ENCODE results near the gene CAND1. TPM values are rescaled to one million over a fixed set of nuclear protein-coding genes. Genes with fewer than 3 reads are reported as not detected.
"Not testable (repeated sequence)": the region's sequence is repeated elsewhere in the genome, so short reads cannot be mapped to it uniquely, and the experiment has no call there.

CAND1 gene
- total RNA-seq, 2 donors from 2014 or later, result 134 to 155 TPM

DNA sequence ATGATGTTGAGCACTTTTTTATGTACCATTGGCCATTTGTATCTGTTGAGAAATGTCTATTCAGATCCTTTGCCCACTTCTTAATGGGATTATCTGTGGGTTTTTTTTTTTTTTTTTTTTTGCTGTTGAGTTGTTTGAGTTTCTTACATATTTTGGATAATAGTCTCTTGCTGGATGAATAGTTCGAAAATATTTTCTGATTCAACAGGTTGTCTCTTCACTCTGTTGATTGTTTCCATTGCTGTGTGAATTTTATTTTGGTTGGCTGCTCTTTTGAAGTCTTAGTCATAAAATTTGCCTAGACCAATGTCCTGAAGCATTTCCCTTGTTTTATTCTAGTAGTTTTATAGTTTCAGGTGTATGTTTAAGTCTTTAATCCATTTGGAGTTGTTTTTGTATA, 64.5 kb downstream of the CAND1 start:
- DNase-seq, result no peak
- Histone ChIP-seq H3K4me1 (no peaks in the 10 kb centered on the region), H3K36me3 (no peaks in the 10 kb centered on the region), H3K27me3 (no peaks in the 10 kb centered on the region), H3K4me3 (no peak overlapping the region), H3K9me3 (no peaks in the 10 kb centered on the region), H3K27ac (no peak overlapping the region), H3K9ac (ENCODE audit: low read depth in 2 of 2, low read length in 2 of 2) (no peak overlapping the region)
- intact Hi-C loops (cut with DNase I), result no loop called here
- TF ChIP-seq, protein P1, sequence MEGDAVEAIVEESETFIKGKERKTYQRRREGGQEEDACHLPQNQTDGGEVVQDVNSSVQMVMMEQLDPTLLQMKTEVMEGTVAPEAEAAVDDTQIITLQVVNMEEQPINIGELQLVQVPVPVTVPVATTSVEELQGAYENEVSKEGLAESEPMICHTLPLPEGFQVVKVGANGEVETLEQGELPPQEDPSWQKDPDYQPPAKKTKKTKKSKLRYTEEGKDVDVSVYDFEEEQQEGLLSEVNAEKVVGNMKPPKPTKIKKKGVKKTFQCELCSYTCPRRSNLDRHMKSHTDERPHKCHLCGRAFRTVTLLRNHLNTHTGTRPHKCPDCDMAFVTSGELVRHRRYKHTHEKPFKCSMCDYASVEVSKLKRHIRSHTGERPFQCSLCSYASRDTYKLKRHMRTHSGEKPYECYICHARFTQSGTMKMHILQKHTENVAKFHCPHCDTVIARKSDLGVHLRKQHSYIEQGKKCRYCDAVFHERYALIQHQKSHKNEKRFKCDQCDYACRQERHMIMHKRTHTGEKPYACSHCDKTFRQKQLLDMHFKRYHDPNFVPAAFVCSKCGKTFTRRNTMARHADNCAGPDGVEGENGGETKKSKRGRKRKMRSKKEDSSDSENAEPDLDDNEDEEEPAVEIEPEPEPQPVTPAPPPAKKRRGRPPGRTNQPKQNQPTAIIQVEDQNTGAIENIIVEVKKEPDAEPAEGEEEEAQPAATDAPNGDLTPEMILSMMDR (IDR thresholded peaks at IDR 0.05), result no peak

DNA sequence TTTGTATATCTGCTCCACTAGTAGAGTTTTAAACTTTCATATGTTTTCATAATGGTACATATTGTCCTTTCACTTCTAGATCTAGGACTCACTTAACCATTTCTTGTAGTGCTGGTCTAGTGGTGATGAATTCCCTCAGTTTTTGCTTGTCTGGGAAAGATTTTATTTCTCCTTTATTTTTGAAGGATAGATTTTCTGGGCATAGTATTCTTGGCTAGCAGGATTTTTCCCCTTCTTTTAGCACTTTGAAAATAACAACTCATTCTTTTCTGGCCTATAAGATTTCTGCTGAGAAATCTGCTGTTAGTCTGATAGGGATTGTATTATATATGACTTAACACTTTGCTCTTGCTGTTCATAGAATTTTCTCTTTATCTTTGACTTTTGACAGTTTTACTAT, 69.3 kb downstream of the CAND1 start:
- H3K36me3 ChIP-seq, result no peaks in the 10 kb centered on the region
- H3K9ac ChIP-seq (ENCODE audit: low read depth in 2 of 2, low read length in 2 of 2), result no peak overlapping the region
- H3K4me3 ChIP-seq, result no peak overlapping the region
- DNase-seq, result no peak
- H3K27me3 ChIP-seq, result no peaks in the 10 kb centered on the region
- no peak overlapping the region for H3K27ac ChIP-seq
- intact Hi-C loops (cut with DNase I), result no loop called here
- TF ChIP-seq, protein P1 (IDR thresholded peaks at IDR 0.05), result no peak
- no peaks in the 10 kb centered on the region for H3K4me1 ChIP-seq
- no peaks in the 10 kb centered on the region for H3K9me3 ChIP-seq

DNA sequence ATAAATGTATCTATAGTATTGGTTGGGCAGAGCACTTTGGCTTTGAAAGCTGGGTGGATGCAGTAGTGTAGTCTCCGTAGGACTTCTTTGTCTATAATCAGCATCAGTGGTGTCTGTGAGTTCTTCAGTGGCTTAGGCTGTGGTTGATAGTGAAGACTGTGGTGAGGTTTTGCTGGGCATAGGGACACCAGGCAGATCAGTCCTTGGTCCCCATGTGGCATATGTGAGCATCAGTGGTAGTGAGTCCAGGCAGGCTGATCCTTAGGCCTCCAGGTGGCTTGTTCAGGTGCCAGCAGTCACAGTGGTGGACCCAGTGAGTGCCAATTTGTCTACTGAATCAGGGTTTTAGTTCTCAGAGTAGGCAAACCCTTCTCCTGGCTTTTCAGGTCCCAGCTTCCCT, 70.4 kb downstream of the CAND1 start:
- H3K9ac ChIP-seq (ENCODE audit: low read depth in 2 of 2, low read length in 2 of 2), result no peak overlapping the region
- H3K27ac ChIP-seq, result no peak overlapping the region
- intact Hi-C loops (cut with DNase I), result no loop called here
- TF ChIP-seq, protein P1 (IDR thresholded peaks at IDR 0.05), result no peak
- H3K27me3 ChIP-seq, result no peaks in the 10 kb centered on the region
- H3K9me3 ChIP-seq, result no peaks in the 10 kb centered on the region
- no peak for DNase-seq
- no peaks in the 10 kb centered on the region for H3K4me1 ChIP-seq
- no peak overlapping the region for H3K4me3 ChIP-seq
- H3K36me3 ChIP-seq, result no peaks in the 10 kb centered on the region

DNA sequence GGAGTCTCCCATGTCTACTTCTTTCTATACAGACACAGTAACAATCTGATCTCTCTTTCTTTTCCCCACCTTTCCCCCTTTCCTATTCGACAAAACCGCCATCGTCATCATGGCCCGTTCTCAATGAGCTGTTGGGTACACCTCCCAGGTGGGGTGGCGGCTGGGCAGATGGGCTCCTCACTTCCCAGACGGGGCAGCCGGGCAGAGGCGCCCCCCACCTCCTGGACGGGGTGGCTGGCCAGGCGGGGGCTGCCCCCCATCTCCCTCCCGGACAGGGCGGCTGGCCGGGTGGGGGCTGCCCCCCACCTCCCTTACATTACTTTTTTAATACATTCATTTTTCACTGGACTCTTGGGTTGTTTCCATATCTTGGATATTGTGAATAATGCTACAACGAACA, 71.9 kb downstream of the CAND1 start:
- H3K9ac ChIP-seq (ENCODE audit: low read depth in 2 of 2, low read length in 2 of 2); H3K27ac ChIP-seq; intact Hi-C loops (cut with DNase I); DNase-seq; H3K4me3 ChIP-seq; H3K27me3 ChIP-seq; H3K9me3 ChIP-seq; H3K36me3 ChIP-seq; H3K4me1 ChIP-seq: not testable (repeated sequence)

DNA sequence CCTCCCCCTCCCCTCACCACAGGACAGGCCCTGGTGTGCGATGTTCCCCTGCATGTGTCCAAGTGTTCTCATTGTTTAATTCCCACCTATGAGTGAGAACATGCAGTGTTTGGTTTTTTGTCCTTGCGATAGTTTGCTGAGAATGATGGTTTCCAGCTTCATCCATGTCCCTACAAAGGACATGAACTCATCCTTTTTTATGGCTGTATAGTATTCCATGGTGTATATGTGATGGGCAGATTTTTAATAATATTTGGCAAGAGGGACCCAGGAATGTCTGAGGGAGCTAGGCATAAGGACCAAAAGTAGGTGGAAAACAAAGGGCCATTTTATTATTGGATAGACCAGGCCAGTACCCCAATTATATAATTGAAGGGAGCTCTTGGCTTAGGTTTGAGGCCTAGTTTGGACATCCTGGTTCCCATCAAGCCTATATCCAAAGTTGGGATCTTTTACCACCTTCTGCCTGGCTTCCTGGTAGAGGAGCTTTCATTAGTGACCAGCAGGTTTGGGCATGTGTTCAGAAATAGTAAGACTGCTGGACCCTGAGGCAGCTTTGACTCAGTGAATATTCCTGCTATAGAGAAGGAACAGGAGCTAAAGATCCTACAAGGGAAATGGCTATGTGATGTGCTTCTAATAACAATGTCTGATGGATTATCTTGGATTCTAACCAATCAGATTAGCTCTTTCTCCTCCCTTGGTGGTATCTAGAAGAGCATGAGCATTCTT, 76.0 kb downstream of the CAND1 start:
- Histone ChIP-seq H3K36me3 (no peaks in the 10 kb centered on the region), H3K9me3 (no peaks in the 10 kb centered on the region), H3K4me3 (no peak overlapping the region), H3K9ac (ENCODE audit: low read depth in 2 of 2, low read length in 2 of 2) (no peak overlapping the region), H3K4me1 (no peaks in the 10 kb centered on the region), H3K27me3 (no peaks in the 10 kb centered on the region), H3K27ac (no peak overlapping the region)
- TF ChIP-seq, protein P1 (IDR thresholded peaks at IDR 0.05), result no peak
- intact Hi-C loops (cut with DNase I), result no loop called here
- no peak for DNase-seq

DNA sequence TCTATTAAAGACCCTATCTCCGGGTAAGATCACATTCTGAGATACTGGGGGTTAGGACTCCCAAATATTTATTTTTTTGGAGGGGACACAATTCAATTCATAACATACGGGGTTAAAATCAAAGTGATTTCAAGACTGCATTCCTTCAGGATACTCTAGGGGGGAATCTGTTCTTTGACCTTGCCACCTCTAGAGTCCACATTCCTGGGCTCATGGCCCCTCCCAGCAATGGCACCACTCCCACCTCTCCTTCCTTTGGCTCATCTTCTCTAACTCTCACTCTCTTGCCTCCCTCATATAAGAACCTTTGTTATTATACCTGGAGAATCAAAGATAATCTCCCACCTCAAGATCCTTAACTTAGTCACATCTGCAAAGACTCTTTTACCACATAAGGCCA, 79.5 kb downstream of the CAND1 start:
- no peak for DNase-seq
- Histone ChIP-seq H3K27ac (no peak overlapping the region), H3K4me1 (no peaks in the 10 kb centered on the region), H3K27me3 (no peaks in the 10 kb centered on the region), H3K9ac (ENCODE audit: low read depth in 2 of 2, low read length in 2 of 2) (no peak overlapping the region), H3K9me3 (no peaks in the 10 kb centered on the region), H3K36me3 (no peaks in the 10 kb centered on the region), H3K4me3 (no peak overlapping the region)
- TF ChIP-seq, protein P1 (IDR thresholded peaks at IDR 0.05), result no peak
- intact Hi-C loops (cut with DNase I), result no loop called here
